Gastrocnemius medialis (tissue), 4 donors: ENCODE measurements around the gene TAF6.

Source experiments
- POLR2A ChIP-seq, 2 donors: fragments of 450-650 bp; IDR thresholded peaks; one replicate each; pipeline ENCODE4 v1.6.1; 2017; ENCODE audit warnings: antibody characterized with exemption in 2 of 2, mild to moderate bottlenecking in 2 of 2, moderate library complexity in 2 of 2
- TF ChIP-seq, protein P1 (sequence below), 5 experiments: fragments of 450-650 bp in 3 of 5; fragments of 200-600 bp in 2 of 5; sonication (generic) in 2 of 5; IDR thresholded peaks in 4 of 5; conservative IDR thresholded peaks in 1 of 5; 1 replicate in 4 of 5; 2 replicates in 1 of 5; pipeline ENCODE4 v1.5.1; 2016 to 2019; ENCODE audit warnings: antibody characterized with exemption in 5 of 5, mild to moderate bottlenecking in 3 of 5, moderate library complexity in 3 of 5

DNA sequence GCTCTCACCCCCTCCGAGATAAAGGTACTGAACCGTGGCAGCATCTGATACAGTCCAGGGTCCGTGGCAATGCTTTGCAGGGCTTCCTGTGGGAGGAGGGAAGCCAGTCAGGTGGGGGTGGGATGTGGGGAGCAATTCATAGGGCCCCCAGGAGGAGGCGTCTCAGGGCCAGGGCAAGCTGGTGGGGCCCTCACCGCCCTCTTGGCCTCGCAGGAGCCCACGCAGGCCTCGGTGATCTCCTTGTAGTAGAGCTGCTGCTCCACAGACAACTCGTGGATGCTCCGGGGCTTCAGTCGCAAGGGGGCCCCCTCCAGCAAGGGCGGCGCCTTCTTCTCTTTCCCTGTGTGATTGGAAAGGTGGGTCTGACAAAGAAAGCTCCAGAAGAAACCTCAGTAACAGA, 7.2 kb downstream of the TAF6 start:
- TF ChIP-seq, protein P1, sequence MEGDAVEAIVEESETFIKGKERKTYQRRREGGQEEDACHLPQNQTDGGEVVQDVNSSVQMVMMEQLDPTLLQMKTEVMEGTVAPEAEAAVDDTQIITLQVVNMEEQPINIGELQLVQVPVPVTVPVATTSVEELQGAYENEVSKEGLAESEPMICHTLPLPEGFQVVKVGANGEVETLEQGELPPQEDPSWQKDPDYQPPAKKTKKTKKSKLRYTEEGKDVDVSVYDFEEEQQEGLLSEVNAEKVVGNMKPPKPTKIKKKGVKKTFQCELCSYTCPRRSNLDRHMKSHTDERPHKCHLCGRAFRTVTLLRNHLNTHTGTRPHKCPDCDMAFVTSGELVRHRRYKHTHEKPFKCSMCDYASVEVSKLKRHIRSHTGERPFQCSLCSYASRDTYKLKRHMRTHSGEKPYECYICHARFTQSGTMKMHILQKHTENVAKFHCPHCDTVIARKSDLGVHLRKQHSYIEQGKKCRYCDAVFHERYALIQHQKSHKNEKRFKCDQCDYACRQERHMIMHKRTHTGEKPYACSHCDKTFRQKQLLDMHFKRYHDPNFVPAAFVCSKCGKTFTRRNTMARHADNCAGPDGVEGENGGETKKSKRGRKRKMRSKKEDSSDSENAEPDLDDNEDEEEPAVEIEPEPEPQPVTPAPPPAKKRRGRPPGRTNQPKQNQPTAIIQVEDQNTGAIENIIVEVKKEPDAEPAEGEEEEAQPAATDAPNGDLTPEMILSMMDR (IDR thresholded peaks at IDR 0.05 in 4 of 5, conservative IDR thresholded peaks at IDR 0.05 in 1 of 5), result no peak
- TF ChIP-seq POLR2A (IDR thresholded peaks at IDR 0.05), result no peak
